HG02840 (cell line): ENCODE results near the gene SELPLG.
"Not testable (repeated sequence)": the region's sequence is repeated elsewhere in the genome, so short reads cannot be mapped to it uniquely, and the experiment has no call there.

Experiments used
- ATAC-seq: cut with Tn5 transposase; IDR thresholded peaks from one replicate; pipeline ENCODE4 v1.9.1; 2021; ENCODE audit warnings: mild to moderate bottlenecking, moderate library complexity, moderate number of reproducible peaks; ENCODE audit not compliant: unreplicated experiment, low FRiP score

SELPLG gene

DNA sequence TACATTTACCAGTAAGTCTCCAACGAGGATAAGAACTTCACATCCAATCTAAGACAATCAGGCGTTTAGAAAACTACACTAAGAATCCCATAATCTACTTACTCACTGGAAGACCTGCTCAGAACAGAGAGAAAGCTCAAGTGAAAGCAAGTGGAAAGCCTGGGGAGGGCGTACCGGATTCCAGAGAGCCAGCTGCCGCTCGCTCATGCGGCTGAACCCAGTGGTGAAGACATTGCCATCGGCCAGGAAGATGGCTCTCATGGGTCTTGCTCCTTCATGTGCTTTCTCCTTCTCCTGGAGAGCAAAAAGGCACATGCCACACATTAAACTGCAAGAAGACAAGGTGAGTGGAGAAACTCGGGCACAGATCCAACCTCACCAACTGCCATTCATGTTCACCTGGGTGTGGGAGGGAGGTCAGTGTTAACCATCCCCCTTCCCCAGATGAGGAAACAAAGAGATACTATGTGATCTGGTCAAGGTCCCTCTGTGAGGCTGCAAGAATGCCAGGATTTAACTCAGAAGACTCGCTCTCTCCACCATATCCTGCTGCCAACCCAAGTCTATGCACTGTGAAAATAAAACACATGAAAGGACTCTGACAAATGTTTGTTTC is 23.5 kb upstream of the SELPLG start:
- no peak for ATAC-seq

DNA sequence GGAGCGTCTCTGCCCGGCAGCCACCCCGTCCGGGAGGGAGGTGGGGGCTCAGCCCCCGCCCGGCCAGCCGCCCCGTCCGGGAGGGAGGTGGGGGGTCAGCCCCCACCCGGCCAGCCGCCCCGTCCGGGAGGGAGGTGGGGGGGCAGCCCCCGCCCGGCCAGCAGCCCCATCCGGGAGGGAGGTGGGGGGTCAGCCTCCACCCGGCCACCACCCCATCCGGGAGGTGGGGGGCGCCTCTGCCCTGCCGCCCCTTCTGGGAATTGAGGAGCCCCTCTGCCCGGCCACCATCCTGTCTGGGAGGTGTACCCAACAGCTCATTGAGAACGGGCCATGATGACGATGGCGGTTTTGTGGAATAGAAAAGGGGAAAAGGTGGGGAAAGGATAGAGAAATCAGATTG is 22.6 kb upstream of the SELPLG start:
- not testable (repeated sequence) for ATAC-seq

DNA sequence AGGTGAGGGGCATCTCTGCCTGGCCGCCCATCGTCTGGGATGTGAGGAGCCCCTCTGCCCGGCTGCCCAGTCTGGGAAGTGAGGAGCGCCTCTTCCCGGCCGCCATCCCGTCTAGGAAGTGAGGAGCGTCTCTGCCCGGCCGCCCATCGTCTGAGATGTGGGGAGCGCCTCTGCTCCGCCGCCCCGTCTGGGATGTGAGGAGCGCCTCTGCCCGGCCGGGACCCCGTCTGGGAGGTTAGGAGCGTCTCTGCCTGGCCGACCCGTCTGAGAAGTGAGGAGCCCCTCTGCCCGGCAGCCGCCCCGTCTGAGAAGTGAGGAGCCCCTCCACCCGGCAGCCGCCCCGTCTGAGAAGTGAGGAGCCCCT is 22.1 kb upstream of the SELPLG start:
- ATAC-seq: not testable (repeated sequence)

DNA sequence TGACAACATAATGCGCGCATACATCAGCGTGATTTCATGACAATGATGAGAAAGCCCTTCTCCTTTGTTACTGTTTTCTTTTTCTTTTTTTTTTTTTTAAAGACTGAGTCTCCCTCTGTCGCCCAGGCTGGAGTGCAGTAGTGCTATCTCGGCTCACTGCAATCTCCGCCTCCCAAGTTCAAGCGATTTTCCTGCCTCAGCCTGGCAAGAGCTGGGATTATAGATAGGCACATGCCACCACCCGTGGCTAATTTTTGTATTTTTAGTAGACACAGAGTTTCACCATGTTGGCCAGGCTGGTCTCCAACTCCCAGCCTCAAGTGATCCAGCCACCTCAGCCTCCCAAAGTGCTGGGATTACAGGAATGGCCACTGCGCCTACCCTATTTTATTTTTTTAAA is 20.9 kb upstream of the SELPLG start:
- ATAC-seq: not testable (repeated sequence)

DNA sequence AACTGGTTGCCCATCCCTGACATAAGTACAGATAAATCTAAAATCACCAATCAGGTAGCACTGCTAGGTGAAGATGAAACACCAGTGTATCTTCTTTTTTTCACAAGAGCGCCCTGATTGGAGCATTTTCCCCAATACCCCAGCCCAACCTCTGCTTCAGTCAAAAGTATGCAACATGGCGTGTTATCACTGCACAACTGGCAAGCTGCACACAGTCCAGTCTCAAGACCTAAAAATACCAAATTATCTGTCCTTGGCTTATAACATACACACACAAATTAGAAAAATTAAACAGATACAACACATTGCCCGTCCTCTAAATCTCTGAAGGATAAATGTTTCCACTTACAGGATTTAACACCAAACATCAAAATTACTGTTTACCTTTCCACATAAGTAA is 20.2 kb upstream of the SELPLG start:
- ATAC-seq: no peak

DNA sequence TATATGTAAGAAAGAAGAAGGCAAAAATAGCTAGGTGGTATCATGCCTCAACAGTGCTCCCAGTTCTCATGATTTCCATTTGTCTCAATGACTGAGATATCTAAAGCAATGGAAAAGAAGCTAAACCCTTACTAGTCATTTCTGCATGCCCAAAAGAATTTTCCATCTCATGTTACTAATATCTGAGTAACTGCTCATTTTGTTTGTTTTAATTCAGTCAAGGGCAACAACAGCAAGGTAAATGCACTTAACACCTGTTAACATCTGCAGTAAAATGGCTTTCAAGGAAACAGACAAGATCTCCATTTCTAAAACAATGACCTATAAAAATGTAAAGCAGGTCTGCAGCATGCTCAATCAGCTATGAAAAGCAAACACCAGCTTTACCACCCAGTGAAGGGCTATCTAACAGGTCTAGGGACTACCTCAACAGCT is 19.4 kb upstream of the SELPLG start:
- no peak for ATAC-seq

DNA sequence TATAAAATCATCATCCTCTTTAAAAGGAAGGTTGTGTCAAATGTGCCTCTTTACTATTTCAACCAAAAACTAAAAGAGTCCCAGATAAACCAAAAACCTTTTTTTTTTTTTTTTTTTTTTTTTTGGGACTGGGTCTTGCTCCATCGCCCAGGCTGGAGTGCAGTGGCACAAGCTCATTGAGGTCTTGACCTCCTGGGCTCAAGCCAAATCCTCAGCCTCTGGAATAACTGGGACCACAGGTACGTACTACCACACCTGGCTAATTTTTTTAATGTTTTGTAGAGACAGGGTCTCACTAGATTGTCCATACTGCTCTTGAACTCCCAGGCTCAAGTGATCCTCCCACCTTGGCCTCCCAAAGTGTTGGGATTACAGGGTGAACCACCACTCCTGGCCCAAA is 16.4 kb upstream of the SELPLG start:
- ATAC-seq: no peak

DNA sequence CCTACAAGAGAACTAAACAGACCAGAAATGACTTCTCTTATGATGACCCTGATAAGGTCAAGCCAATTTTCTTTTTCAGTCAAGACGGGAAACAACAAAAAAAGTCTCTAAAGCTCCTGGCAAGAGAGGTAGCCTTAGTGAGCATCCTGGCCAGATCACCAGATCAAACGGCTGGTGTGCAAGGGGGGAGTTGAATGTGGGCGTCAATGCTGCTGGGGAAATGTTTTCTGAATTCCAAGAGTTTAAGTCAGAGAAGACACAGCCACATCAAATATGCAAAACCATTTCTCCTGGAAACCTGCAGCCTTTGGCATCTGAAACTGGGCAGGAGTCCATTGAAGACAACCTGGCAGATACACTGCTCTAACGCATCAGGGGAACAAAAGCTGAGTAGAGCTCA is 16.0 kb upstream of the SELPLG start:
- ATAC-seq: no peak

DNA sequence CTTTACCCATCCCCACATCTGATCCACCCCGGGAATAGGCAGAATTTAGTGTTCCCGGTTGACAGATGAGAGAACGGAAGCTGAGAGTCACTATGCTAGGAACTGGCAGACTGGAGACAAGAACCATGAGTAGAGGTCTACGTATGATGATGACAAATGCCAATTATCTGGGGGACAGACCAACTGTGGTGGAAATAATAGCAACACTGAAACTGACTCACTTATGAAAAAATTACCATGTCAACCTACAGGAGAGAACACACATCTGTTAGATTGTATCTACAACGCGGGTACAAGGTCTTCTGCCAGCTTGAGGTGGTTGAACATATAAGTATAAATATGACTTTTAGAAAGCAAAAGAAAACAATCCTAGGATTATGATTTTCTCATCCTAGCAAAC is 15.4 kb upstream of the SELPLG start:
- no peak for ATAC-seq

DNA sequence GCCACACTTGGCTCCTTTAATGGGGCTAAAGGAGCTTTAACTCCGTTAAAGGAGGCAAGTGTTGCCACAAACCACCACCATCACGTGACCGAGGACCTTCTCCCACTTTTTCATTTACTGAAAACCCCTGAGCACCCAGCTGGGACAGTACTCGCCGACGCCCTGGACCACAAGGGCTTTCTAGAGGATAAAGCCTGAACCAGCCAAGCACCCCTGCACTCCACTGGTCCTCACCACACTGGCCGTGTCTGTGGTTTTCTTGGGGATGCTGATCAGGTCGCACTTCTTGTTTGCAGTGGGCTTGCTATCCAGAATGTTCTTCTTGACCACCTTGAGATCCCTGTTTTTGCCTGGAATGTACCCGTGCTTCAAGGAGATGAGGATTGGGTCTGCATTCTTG is 14.7 kb upstream of the SELPLG start:
- ATAC-seq: no peak

DNA sequence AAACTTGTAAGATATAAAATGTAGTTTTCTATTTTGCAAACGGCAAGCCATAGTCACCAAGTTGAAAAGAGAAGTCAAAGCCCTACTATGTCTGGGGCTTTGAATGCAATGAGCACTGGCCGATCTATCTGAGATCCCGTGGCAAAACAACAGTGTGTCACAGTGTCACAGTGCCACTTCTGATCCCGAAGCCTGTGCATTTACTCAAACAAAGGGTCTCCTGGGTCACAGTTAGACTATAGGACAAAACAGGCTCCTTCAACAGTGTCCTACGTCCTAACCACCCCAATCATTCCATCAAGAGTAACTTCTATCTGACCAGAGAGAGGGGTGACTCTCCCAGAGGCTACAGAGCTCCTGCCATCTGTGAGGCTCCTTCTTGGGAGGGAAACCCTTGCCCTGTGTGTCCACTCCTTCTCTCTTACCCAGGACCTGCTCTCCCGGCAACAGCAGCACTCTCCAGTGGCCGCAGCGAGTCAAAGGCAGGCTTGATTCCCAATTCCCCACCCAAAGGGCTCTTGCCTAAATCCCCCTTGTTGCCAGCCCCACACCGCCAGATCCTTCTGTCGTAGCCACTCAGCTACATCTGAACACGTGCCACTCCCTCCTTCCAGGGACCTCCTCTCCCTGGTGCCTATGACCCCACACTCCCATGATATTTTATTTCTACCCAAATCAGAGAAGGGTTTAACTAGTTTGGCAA is 14.0 kb upstream of the SELPLG start:
- no peak for ATAC-seq

DNA sequence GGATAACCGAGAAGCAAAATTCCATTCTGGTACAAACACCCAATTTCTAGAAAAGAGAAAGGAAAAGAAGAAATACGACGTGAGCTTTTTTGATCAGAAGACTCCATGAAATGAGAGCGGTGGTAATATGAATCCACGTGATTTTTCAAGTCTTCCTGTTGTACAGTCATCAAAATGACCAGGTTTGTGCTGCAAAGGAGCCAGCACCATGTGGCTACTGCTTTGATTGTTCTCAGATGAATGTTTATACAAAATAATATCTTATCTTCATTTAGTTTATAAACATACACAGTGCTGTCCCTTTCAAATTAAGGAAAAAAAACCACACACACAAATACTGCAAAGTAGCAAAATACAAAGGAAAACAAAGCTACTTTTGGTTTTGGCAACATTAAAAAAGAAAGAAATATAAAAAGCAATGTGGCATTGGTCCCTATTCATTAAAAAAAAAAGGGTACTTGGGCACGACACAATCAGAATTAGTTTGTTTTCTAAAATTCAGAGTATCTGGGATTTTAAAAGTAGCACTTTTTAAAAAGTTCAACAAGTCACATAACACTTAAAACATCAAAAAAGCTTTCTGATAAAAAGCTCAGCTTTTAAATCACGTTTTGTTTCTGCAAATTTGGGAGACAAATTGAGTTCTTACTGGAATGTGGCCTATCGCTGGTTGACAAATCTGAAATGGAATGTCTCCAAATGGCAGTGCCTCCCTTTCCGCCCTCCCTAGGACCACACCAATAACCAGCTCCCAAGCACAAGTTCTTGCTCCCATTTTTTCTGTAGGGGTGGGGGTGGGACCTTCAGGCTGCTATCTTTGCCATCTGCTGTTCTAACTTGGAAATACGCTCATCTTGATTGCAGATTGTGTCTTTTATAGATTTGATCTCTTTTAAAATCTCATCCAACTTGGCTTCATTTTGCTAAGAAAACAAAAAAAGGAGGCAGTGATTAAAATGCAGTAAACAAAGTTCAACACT is 13.2 kb upstream of the SELPLG start:
- ATAC-seq: no peak

DNA sequence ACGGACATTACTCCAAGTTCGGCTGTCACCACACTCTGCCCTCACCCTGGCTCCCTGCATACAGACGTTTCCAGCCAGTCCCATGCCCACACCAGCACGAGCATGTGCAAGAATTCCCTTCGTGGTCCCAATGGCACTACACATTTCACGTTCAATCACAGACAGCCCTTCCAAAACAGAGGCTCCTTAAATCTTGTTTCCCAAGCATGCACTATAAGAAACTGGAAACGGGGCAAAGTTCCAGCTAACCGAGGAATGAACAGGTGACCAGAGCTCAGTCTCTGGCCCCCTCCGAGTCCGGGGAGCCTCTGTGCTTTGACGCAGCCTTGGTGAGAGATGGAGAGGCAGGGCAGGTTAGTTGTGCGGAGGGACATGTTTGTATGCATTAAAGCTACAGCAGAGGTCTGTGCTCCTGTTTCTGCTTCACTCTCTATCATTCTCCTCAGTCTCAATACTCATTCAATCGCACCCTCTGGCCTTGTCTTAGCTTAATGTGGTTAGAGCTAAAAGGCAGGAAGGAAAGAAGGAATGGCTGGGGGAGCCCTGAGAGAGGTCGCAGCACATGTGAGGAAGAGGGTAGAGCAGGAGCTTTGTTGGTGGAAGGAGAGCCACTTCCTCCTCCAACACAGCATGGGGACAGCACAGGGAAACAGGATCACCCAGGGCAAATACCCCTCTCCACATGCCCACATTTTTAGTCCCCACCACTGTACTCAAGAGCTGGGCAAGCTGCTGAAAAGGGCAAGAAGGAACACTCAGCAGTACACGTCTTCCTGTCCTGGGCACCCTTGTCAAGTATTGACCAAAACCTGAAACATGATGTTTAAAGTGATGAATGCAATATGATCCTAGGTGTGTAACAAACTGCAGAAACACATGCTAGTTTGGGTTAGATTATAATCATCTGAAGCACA is 12.2 kb upstream of the SELPLG start:
- ATAC-seq: no peak

DNA sequence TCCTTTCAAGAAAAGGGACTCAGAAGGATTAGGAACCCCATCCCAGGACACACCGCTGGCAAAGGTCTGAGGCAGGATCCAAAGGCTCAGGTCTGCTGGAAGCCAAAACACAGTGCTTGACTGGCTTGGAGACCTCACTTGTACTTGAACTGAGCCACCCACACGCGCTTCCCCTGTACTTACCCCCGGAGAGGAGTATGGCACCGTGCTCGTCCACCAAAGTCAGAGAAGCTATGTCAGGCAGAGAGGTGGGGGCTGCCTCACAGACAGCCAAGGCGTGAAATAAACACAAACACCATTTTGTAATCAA is 11.1 kb upstream of the SELPLG start:
- ATAC-seq: no peak

DNA sequence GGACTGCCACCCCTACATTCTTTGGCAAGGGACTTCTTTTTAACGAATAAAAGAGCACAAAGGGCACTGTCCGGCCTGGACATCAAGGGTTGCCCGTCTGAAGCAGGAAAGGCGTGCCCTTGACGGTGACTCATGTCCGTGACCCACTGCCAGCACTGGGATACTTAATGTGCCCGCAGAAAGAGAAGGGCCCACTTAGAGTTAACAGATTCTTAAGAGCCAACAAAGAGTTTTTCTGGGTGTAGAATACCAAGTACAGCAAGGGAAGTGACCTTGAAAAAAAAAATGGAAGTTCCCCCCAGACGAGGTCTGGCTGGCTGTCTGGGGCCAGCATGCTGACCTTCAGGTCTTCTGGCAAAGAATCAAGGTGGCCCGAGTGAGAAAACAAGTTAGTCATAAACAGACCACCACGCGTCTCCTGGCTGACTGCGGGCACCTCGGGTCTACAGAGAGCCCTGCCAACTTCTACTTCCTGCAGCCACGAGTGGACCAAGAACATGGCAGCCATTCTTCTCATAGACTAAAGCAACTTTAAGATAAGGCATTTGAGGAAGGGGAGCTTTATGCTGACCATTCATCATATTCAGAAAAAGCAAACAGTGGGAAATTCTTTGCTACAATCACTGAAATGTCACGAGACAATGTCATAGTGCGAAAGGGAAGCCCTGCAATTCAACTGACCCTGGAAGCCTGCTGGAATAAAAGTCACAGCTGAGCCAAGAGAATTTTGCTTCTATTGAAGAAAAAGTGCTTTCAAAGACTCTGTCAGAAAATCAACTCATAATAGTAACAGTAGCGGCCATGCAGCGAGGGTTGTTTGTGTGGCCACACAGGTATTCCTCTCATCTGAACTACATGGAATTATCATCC is 10.5 kb upstream of the SELPLG start:
- no peak for ATAC-seq

DNA sequence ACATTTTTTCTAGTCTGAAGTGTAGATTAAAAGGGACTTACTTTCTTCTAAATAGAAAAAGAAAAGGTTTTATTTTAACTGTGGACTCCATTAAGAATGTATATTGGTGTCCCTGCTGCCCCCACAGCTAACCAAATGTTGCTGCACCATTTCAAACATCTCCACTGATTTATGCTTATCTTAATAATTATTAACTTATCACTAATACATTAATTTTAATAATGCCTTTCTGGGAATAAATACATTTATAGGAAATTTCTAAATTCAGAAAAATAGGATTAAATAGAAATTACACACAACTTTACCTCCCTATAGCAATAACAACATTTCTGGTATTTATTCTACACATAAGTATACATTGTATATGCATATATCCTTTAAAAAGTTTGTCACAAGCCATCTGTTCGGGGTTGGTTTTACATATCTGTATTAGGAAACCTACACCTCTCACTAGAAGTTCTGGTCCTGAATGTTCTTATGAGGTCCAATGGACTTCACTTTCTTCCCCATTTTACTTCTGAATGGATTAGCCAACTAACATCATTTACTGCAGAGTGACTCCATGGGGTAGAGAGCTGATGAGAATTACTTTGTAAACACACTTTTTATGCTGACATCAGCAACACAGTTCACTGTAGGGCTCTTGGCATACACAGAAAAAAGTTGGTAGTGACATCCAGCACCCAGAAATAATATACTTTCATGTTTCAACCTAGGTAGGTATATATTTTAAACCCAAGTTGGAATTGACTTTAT is 9.4 kb upstream of the SELPLG start:
- no peak for ATAC-seq

DNA sequence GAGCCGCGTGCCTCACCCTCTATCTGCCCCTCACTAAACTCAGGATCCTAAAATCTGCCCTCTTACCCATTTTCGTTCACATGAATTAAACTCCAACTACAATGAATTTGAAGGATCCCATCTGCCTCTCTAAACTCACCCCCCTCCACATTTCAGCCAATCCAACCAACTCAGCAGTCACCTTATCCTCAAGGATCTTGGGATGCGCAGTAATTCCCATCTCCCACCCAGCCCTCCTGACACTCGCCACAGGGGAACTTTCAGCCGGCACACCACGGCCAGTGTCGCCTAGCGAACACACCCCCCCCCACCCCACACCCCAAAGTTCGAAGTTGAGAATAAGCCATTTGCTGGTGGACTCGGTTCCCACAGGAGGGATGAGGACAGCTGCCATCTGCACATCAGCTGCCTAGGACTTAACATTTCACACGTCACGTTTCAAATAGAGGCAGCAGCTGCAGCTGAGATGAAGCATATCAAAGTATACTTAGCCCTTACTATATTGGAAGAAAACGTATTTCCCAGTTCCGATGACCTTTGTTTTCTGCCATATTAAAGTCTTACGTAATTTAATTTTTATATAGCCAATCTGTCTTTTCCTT is 8.7 kb upstream of the SELPLG start:
- ATAC-seq: no peak

DNA sequence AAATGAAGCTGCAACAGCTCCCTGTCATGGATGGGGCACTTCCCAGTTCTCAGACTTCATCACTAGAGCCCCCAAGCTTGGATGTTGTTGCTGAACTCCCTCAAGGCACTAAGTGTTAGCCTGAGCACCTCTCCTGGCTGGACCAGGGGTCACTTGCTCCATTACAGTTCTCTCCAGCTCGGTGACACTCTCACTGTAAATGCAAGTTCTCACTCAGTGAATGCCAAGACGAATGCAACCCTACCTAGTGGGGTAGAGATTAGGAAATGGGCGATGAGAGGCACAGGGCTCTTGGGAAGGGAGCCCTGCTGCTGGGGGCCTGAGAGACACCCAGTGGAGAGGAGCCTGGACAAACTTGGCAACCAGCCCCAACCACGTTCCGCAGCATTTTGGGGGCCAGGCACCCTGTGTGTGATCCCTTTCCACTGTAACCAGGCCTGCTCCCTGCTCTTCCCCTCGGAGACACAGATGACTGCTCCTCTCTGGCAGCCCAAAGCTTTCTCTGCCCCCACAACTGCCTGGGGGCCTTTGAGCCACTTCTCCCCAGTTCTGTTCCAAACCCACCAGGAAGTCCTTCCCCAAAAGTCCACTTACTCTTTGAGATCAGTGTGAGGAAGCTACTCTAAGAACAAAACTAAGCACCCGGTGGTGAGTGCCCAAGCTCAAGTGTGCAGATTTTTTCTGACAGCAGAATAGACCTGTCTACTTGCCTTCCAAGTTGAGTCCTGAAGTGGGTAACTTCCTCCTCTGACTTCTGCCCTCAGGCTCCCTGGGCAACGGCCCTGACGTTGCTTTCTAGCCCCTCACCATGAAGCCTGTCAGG is 8.0 kb upstream of the SELPLG start:
- no peak for ATAC-seq
